Nephron (organoid): ENCODE measurements around the gene LRRC57.
"Not testable (repeated sequence)": the region's sequence is repeated elsewhere in the genome, so short reads cannot be mapped to it uniquely, and the experiment has no call there.

ENCODE experiments used
- H3K27ac Mint-ChIP-seq, 3 experiments: 2 replicates each; pipeline ENCODE4 v1.8.0; 2020; ENCODE audit warnings: mixed read lengths in 3 of 3, mild to moderate bottlenecking in 2 of 3, moderate library complexity in 1 of 3
- H3K27me3 Mint-ChIP-seq: 2 replicates; pipeline ENCODE4 v1.8.0; 2021; ENCODE audit warnings: low read depth, mild to moderate bottlenecking, moderate library complexity, mixed read lengths
- H3K36me3 Mint-ChIP-seq: 2 replicates; pipeline ENCODE4 v1.8.0; 2020; ENCODE audit warnings: low read depth, mixed read lengths
- H3K4me1 Mint-ChIP-seq: 2 replicates; pipeline ENCODE4 v1.8.0; 2020; ENCODE audit warnings: mixed read lengths
- H3K4me3 Mint-ChIP-seq, 3 experiments: 2 replicates each; pipeline ENCODE4 v1.8.0; 2020; ENCODE audit warnings: mild to moderate bottlenecking in 3 of 3, mixed read lengths in 3 of 3, moderate library complexity in 2 of 3
- H3K9me3 Mint-ChIP-seq: 2 replicates; pipeline ENCODE4 v1.8.0; 2020; ENCODE audit warnings: mixed read lengths
- CTCF ChIP-seq, 3 experiments: fragments of 200-600 bp; sonication (generic); IDR thresholded peaks; one replicate each; pipeline ENCODE4 v1.5.0; 2021; ENCODE audit warnings: antibody characterized with exemption in 3 of 3; ENCODE audit not compliant: unreplicated experiment in 3 of 3

The LRRC57 gene

GRCh38 chr15:42558739-42559138, 10.1 kb upstream of the LRRC57 start:
- H3K36me3 Mint-ChIP-seq, result peaks cover 27% of the 10 kb centered on the region
- no peaks in the 10 kb centered on the region for H3K27me3 Mint-ChIP-seq
- H3K27ac Mint-ChIP-seq, result no peak overlapping the region
- H3K9me3 Mint-ChIP-seq, result no peaks in the 10 kb centered on the region
- H3K4me1 Mint-ChIP-seq, result no peaks in the 10 kb centered on the region
- TF ChIP-seq CTCF (IDR thresholded peaks at IDR 0.05; ENCODE audit: unreplicated experiment in 3 of 3), result no peak
- no peak overlapping the region for H3K4me3 Mint-ChIP-seq

- not testable (repeated sequence) for H3K4me1 Mint-ChIP-seq, H3K9me3 Mint-ChIP-seq, H3K27ac Mint-ChIP-seq, H3K27me3 Mint-ChIP-seq, H3K4me3 Mint-ChIP-seq
- H3K36me3 Mint-ChIP-seq, result peaks cover 18% of the 10 kb centered on the region
These were observed 8.1 kb upstream of the LRRC57 start for GRCh38 chr15:42556550-42557207.

GRCh38 chr15:42553554-42553953, 5.0 kb upstream of the LRRC57 start:
- Mint-ChIP-seq H3K36me3 (peaks cover 4% of the 10 kb centered on the region), H3K9me3 (no peaks in the 10 kb centered on the region), H3K27me3 (no peaks in the 10 kb centered on the region), H3K27ac (no peak overlapping the region), H3K4me3 (no peak overlapping the region), H3K4me1 (peaks cover 14% of the 10 kb centered on the region)
- TF ChIP-seq CTCF (IDR thresholded peaks at IDR 0.05; ENCODE audit: unreplicated experiment in 3 of 3), result no peak

- Mint-ChIP-seq H3K27me3 (no peaks in the 10 kb centered on the region), H3K27ac (peak overlapping the region in 2 of 3 experiments; percentile 49 to 92), H3K36me3 (peaks cover 15% of the 10 kb centered on the region), H3K4me1 (peaks cover 31% of the 10 kb centered on the region), H3K9me3 (no peaks in the 10 kb centered on the region), H3K4me3 (peak overlapping the region; percentile 92 to 97 (median 95))
- no peak for TF ChIP-seq CTCF (IDR thresholded peaks at IDR 0.05; ENCODE audit: unreplicated experiment in 3 of 3)
These were observed 1.3 kb upstream of the LRRC57 start for GRCh38 chr15:42549741-42550392.

- no peaks in the 10 kb centered on the region for H3K27me3 Mint-ChIP-seq
- peaks cover 16% of the 10 kb centered on the region for H3K36me3 Mint-ChIP-seq
- peaks cover 31% of the 10 kb centered on the region for H3K4me1 Mint-ChIP-seq
- no peak for TF ChIP-seq CTCF (IDR thresholded peaks at IDR 0.05; ENCODE audit: unreplicated experiment in 3 of 3)
- peak overlapping the region; percentile 90 to 97 (median 92) for H3K27ac Mint-ChIP-seq
- H3K9me3 Mint-ChIP-seq, result no peaks in the 10 kb centered on the region
- peak overlapping the region; percentile 92 to 97 (median 95) for H3K4me3 Mint-ChIP-seq
These were observed 469 bp upstream of the LRRC57 start for GRCh38 chr15:42549032-42549491.

GRCh38 chr15:42547918-42548248, 710 bp downstream of the LRRC57 start:
- Mint-ChIP-seq H3K36me3 (peaks cover 19% of the 10 kb centered on the region), H3K27ac (peak overlapping the region; percentile 90 to 97 (median 92)), H3K9me3 (no peaks in the 10 kb centered on the region), H3K4me1 (peaks cover 31% of the 10 kb centered on the region), H3K4me3 (peak overlapping the region; percentile 92 to 97 (median 95)), H3K27me3 (no peaks in the 10 kb centered on the region)
- no peak for TF ChIP-seq CTCF (IDR thresholded peaks at IDR 0.05; ENCODE audit: unreplicated experiment in 3 of 3)
